Central memory CD4-positive, alpha-beta T cell (primary cell): ENCODE results near the gene HUNK.
"Not testable (repeated sequence)": the region's sequence is repeated elsewhere in the genome, so short reads cannot be mapped to it uniquely, and the experiment has no call there.

ENCODE experiments used
- DNase-seq: peaks from one replicate; pipeline ENCODE4 v3.0.0; 2022

HUNK gene

DNA sequence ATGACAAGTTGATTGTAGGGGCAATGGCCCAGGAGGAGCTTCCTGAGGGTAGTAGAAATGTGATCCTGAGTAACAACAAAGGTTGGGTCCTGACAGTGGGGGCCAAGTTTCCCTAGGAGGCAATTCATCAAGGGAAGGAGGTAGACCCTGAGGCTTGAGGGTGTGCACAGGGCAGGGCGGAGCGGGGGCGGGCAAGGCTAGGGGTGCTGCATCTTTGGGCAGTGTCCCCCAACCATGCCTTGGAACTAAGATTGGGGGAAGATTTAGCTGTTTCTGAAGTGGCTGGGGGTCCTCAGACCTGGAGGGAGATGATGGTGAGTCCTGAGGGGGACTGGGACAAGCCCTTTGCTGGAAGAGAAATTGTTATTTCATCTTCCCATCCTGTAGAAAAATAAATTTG, 50.9 kb downstream of the HUNK start:
- DNase-seq: no peak

DNA sequence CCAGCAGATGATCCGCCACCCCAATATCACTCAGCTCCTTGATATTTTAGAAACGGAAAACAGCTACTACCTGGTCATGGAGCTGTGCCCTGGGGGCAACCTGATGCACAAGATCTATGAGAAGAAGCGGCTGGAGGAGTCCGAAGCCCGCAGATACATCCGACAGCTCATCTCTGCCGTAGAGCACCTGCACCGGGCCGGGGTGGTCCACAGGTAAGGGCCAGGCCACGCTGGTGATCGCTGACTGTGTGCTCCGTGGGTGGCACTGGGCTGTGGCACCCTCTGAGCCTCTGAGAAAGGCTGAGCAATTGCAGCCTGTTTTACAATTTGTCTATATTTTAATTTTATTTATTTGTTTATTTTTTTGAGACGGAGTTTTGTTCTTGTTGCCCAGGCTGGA, 51.7 kb downstream of the HUNK start:
- no peak for DNase-seq

DNA sequence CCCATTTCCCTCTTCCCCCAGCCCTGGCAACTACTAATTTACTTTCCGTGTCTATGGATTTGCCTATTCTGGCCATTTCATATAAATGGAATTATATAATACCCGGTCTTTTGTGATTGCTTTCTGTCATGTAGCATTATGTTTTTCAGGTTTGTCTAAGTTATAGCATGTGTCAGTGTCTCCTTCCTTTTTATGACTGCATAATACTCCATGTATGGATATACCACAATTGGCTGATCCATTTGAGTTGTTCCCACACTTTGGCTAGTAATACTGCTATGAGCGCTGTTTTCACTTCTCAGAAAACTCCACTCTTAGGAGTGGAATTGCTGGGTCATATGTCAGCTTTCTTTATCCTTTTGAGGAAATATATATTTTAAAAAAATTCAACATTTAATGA, 53.7 kb downstream of the HUNK start:
- no peak for DNase-seq

DNA sequence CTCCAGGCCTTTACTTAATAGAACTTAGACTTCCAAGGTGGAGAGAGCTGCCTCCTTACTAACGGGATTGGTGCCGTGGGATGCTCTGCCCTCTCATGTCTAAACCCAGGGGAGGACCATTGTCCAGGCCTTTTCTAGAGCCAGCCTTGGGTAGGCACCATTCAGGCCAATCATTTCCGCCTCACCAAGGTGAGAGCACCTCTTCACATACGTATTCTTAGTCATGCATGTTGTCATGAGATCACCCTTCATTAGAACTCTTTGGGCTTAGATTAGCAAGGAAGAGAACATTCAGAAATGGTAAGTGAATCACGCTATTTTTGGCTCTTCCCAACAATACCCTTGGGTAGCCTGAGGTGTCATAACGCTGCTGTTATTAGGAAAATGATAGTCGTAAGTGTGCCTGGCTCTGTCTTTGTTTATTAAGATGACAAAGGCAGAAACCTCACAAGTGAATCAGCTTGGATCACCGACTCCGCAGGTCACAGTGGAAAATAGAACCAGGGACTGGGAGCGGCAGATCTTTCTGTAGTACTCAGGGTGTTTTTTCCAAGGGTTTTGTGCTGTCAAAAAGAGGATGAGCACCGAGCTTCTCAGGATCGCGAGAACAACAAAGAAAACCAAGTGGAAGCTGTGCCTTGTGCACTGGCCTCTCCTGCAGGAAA, 55.0 kb downstream of the HUNK start:
- no peak for DNase-seq

DNA sequence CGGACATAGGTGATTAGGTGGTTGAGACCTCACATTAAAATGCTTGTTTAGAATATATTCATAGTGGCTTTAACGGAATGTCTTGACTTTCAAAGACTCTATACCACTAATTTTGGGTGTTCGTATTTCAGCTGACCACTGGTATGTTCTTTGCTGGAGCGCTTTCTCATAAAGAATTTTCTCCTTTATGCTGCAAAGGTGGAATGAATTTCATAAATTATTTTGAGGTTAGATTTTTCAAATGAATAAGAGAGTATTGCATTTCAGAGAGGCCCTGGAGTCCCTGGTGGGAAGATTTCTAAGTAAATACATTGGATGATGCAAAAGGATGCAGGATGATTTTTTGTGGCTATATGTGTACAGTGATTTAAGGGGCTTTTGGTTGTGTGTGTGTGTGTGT, 55.8 kb downstream of the HUNK start:
- no peak for DNase-seq

DNA sequence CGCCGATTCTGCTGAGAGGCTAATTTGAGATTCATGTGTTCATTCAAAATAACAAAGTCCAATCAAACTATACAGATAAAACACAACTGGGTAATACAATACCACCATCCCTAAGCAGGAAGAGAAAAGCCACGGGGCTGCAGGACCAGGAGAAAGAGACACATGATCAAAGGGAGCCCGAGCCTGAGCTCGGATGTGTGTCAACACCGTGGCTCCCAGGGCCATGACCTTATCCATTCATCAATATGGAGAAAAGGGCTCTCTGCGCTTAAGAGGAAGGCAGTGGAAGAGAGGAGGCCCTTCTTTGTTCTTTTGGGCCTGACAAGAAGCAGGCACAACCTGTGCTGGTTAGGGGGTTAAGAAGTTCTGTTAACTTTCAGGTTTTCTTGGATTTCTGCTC, 56.7 kb downstream of the HUNK start:
- DNase-seq: no peak

DNA sequence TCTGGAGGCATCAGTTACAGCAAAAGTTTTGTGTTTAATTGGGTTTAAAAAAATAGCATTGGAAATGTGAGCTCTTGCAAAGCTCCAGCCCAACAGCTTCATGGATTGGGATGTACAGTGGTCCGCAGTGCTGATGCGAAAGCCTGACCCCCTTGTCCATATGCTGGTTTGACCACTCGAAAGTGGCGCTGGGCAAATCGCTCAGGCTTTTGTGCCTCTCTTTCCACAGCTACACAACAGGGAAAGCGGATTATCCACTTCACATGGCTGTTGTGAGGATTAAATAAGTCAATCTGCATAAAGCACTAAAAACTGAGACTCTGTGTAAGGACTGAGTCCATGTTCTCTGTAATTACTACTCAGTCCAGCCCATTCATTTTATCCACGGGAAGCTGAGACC, 57.2 kb downstream of the HUNK start:
- DNase-seq: no peak

DNA sequence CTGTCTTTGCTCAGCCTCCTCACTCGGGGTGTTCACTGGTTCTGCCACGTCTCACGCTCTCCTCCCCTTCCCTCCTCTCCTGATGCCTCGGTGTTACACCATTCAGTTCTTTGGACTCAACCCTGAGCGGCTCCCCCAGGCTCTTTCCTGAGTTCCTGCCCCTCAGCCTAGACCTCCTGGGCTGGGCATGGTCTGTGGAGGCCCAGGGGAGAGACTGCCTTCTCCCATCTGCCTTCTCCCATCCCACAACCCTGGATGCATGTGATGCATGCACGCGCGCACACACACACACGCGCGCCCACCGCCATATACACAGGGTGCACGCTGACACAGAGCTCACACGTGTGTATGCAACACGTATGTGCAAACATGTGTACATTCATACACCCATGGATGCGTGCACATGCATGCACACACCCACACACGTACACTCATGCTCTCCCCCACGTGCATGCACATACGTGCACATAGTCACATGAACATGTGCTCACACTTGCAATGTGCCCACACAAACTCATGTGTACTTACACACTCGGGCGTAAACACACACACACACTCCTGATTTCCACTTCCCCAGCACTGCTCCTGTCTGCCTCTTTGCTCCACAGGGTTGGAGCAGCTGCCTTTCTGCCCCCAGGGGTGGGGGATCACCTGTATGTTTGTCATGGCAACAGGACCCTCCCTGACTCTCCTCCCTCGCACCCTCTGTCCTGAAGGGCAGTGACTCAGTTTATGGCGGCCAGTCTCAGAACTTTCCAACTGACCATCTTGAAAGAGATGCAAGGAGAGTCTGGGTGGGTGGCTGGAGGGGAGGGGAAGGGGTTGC, 59.0 kb downstream of the HUNK start:
- DNase-seq: no peak

DNA sequence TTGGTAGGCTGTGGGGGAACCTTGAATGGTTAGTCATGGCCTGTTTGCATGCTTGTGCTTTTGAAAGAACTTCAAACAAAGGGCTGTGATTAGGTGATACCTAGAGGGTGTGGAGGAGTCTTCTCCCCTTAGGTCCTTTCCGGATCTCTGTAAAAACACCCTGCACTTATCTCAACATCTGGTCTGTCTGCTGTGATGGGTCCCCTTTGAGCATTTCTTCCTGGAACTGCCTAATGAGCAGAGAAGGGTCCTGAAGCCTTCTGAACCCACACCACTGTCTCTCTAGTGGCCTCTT, 59.6 kb downstream of the HUNK start:
- no peak for DNase-seq

DNA sequence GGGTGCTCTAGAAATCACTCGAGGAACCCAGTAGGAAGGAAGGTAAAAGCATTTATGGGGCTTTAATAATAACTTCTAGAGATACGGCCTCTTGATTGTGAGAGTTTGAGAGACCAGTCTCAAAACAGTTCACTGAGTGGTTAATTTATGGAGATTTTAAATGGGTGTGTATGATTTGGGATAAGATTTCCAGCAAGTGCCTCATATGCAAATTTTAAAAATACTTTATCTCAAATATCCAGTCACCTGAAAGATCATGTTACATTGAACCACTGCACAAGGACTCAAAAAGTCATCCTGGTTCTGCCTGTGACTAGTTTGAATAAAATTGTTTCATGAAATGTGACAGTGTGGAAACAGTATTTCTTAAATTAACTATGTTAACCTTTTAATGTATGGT, 64.5 kb downstream of the HUNK start:
- DNase-seq: no peak

DNA sequence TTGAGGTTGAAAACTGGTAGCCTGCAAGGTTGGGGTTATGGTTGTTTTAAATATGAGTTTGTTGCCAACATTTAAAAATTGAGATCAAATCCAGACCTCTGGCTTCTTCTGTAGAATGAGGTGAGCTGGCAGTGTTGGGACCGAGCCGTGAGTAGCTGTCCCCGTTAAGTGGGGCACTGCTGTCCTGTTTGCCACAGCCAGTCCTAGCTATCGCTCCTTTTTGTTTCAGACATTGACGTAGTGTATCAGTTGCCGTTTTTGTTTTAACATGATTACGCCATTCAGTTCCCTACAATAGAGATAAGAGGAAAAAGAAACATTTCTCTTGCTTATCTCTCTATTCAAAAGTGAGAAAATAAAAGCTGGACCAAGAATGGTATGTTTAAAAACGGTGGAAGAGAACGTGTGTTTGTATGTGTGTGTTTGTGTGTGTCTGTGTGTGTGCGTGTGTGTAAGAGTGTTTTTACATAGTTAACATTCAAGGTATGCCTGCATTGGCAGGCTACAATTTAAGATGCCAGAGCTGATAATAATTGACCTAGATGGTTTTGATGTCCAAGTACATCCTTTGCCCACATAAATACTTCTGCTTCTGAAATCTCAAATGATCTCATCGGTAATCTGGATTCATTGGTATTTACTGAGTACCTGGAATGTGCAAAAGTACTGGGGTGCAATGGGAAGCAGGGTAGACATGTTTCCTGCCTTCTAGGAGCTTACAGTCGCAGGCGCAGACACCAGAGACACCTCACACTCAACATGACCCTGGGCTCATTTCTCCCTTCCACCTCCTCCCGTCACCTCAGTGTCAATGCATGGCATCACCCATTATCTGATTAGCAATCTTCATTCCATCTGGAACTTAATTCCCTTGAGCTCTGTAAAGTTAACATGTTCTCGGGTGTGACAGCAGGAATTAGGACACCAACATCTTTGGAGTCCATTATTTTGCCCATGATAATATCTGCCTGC, 65.8 kb downstream of the HUNK start:
- DNase-seq: no peak

DNA sequence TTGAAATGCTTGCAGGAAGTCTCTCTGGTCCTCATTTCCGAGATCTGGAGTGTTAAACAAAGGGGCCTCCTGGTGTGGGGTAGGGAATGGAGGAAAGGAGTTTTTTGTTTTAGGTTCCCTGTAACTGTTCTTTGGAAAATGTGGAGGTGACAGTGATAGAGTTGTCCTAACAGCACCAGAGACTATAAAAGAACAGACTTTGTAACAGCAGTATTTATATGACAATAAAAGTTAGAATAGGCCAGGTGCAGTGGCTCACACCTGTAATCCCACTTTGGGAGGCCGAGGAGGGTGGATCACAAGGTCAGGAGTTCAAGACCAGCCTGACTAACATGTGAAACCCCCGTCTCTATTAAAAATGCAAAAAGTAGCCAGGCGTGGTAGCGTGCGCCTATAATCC, 68.9 kb downstream of the HUNK start:
- DNase-seq: no peak

DNA sequence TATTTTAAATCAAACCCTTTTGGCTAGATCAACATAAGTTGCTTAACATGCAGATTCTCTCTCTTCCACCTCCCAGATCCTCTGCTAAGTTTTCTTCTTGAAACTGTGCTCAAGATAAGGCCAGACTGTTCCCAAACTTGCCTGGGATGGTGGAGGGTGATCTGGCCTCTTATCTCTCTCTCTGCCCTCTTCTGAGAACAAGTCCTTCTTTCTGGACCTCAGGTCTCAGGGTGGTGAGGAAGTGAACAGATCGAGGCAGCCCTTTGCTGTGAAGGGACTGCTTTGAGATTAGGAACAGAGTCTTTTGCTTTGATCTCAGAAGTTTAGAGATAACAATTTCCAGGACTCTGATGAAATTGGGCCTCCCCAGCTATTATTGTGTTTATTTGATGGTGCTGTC, 70.7 kb downstream of the HUNK start:
- no peak for DNase-seq

DNA sequence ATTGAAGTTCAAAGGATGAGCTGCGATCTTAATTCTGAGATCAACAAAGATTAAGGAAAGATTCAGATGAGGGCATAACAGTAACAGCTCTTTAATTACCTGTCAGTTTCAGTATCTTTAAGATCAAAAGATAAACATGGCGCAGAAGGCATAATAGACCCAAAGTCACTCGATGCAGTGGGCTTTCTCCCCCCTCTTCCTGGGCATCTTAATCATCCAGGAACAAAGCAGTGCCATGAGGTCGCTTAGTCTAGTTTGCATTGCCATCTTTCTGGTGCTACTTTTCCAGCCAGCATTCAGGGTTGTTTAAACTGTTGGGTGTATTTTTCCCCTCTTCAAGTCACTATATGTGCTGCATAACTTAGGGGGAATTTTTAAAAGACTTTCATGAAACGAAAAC, 72.3 kb downstream of the HUNK start:
- no peak for DNase-seq

DNA sequence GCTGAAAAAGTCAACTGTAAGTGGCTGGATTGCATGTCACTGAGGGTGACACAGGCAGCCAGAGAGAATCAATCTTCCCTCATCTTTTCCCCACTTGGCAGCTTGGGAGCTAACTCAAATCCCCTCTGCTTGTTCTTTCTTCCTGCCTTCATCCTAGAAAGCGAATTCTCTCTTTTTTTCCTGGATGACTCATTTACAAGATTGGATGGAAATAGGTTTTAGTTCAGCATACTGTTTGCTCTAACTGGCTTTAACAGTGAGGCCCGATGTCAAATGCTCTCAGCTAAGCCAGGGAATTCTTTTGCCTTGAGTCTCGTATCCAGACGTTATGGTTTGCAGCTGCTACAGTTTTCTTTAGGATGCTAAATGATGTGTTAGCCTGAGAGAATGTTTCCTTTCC, 72.7 kb downstream of the HUNK start:
- no peak for DNase-seq

DNA sequence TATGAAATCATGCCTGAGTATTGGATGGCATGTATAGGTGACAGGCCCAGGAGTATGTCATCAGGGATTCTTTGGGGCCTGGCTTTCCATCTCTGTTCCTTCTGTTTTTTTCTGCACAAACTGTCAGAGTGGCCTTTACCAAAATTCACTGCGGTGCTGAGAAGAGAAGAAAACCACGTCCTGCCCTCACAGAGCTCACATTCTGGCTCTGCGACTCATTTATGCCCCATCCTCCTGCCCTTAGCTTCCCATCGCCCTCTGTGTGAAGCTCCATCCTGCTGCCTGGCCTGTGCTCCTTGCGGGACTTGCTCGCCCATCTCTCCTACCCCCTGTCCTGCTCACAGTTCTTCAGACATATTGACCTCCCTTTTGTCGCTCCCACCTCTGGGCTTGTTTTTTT, 73.4 kb downstream of the HUNK start:
- no peak for DNase-seq

DNA sequence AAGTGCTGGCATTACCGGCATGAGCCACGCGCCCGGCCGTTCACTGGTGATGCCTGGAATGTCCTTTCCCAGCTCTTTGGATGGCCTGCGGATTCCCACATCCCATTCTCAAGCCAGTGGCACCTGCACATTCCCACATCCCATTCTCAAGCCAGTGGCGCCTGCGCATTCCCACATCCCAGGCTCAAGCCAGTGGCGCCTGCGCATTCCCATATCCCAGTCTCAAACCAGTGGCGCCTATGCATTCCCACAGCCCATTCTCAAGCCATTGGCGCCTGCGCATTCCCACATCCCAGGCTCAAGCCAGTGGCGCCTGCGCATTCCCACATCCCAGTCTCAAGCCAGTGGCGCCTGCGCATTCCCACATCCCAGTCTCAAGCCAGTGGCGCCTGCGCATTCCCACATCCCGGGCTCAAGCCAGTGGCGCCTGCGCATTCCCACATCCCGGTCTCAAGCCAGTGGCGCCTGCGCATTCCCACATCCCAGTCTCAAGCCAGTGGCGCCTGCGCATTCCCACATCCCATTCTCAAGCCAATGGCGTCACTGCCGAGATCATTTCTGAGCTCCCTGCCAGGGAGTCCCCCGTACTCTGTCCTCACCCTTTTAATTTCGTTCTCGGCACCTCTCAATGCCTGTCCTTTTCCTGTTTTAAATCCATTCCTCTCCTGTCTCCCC, 74.2 kb downstream of the HUNK start:
- not testable (repeated sequence) for DNase-seq

DNA sequence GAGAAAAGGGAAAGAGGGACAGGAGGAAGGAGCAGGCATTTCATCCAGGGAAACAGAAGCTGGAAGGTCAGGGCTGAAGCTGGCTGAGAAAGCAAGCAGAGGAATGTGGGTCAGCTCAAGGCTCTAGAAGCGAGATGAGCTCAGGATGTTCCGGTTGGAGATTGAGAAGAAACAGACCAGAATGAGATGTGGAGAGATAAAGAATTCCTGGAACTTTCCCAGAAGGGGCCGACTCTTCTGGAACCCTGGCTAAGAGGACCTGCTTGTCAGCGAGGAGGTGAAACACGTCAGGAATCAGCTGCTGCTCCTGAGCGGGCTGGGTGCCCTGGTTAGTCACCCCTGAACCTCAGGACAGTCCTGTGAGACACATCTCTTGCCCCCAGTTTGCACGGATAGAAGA, 75.9 kb downstream of the HUNK start:
- no peak for DNase-seq

DNA sequence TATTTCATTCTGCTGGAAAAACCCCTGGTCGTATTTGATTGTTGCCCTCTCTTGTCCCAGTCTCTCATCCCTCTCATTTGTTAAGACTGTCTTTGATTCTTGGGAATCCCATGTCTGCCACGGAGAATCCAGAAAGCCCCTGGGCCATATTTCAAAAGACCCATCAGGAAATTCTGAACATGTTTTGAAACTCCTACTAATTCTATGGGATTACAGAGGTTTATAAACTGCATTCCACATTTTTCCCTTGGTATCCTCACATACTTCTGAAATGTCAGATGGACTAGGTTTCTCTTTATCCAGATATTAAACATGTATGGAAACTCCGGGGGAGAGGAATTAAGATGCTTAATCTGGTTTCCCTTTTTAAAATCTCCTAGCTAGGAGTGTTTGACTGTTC, 80.0 kb downstream of the HUNK start:
- no peak for DNase-seq

DNA sequence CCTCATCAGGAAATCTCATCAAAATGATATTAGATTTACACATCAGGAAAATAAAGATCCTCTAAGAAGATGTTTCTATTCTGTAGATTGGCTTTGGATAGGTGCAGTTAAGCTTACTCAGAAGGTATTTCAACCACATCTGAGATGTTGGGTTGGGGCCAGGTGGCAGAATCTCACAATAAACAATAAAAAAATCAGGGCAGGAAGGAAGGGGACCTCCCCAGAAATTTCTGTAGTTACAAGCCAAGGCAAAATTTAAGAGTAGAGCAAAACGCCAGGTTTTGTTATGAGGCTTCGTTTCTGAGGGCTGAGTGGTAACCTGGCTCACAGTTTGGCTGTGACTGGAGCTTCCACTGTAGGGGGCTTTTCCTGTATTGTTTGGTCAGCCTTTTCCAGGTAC, 84.8 kb downstream of the HUNK start:
- DNase-seq: peak; percentile 46

DNA sequence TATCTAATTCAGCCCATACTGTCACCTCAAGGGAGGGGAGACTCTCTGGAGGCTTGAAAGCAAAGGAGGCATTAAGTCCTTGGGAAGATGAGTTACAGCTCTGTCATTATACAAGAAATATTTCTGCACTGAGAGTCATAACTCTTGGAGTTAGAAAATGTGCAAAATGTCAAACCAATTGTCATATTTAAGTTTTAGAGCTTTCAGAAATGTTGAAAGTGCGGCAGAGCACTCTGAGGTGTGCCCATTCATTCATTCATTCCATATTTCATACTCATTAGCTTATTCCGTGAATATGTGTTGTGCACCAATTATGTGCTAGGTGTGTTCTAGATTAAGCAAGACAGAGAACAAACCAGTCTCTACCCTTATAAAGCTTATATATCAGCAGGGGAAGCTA, 87.1 kb downstream of the HUNK start:
- no peak for DNase-seq

DNA sequence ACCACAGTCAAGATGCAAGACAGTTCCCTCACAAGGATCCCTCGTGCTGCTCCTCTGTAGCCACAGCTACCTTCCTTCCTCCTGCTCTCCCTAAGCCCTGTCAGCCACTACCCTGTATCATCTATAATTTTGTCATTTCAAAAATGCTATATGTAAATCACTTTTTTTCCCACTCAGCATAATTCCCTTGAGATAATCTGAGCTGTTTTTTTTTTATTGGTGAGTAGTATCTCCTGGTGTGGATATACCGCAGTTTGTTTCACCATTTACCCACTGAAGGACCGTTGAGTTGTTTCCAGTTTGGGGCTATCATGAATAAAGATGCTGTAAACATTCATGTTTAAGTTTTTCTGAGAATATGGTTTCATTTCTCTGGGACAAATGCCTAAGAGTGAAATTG, 88.2 kb downstream of the HUNK start:
- DNase-seq: no peak

DNA sequence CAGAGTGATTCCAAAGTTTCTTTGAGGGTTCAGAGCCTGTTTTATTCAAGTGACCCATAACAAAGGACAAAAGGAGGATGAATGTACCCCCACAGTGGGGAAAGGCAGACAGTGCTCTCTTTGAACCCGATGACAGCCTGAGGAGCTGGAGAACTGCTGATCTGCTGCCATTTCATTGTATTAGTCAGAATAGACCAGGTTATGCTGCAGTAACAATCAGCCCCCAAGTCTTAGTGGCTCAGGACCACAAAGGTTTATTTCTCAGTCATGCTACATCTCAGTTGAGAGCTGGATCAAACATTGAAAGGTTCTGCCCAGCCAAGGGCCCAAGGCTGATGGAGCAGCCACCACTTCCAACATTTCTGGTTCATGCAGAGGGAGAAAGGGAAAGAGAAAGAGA, 88.9 kb downstream of the HUNK start:
- DNase-seq: no peak
